Sigmoid colon (tissue), 4 donors: Measurements from ENCODE around the gene MRPL27.
"Not testable (repeated sequence)": the region's sequence is repeated elsewhere in the genome, so short reads cannot be mapped to it uniquely, and the experiment has no call there.

Source experiments
- EP300 ChIP-seq, 4 donors: sonication (generic); formaldehyde crosslinking; IDR thresholded peaks; one replicate each; pipeline ENCODE4 v1.6.1; 2017; ENCODE audit warnings: antibody characterized with exemption in 4 of 4
- POLR2A ChIP-seq, 2 donors: fragments of 450-650 bp; IDR thresholded peaks; one replicate each; pipeline ENCODE4 v1.6.1; 2016; ENCODE audit warnings: antibody characterized with exemption in 2 of 2, mild to moderate bottlenecking in 2 of 2, moderate library complexity in 2 of 2
- POLR2AphosphoS5 ChIP-seq, 4 donors: sonication (generic); formaldehyde crosslinking; IDR thresholded peaks; one replicate each; pipeline ENCODE4 v1.6.1; 2017; ENCODE audit warnings: antibody characterized with exemption in 4 of 4
- TF ChIP-seq, protein P1 (sequence below), 4 experiments: fragments of 450-650 bp in 3 of 4; fragments of 200-600 bp in 1 of 4; IDR thresholded peaks; one replicate each; pipeline ENCODE4 v1.5.1; 2016 to 2019; ENCODE audit warnings: antibody characterized with exemption in 4 of 4, mild to moderate bottlenecking in 3 of 4, moderate library complexity in 2 of 4

DNA sequence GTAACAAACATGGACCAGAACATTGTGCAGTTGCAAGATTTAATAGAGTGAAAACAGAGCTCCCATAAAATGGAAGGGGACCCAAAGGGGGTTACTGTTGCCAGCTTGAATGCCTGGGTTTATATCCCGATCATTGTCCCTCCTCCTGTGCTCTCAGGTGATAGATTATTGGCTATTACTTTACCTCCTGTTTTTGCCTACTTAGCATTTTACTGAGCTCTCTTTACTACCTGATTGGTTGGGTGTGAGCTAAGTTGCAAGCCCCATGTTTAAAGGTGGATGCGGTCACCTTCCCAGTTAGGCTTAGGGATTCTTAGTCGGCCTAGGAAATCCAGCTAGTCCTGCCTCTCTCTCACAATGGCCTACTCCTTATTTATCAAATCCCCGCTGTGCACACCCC lies 32.4 kb upstream of the MRPL27 start:
- not testable (repeated sequence) for TF ChIP-seq POLR2AphosphoS5, POLR2A, EP300 (IDR thresholded peaks at IDR 0.05)
- TF ChIP-seq, protein P1, sequence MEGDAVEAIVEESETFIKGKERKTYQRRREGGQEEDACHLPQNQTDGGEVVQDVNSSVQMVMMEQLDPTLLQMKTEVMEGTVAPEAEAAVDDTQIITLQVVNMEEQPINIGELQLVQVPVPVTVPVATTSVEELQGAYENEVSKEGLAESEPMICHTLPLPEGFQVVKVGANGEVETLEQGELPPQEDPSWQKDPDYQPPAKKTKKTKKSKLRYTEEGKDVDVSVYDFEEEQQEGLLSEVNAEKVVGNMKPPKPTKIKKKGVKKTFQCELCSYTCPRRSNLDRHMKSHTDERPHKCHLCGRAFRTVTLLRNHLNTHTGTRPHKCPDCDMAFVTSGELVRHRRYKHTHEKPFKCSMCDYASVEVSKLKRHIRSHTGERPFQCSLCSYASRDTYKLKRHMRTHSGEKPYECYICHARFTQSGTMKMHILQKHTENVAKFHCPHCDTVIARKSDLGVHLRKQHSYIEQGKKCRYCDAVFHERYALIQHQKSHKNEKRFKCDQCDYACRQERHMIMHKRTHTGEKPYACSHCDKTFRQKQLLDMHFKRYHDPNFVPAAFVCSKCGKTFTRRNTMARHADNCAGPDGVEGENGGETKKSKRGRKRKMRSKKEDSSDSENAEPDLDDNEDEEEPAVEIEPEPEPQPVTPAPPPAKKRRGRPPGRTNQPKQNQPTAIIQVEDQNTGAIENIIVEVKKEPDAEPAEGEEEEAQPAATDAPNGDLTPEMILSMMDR (IDR thresholded peaks at IDR 0.05), result not testable (repeated sequence)
